Psoas muscle (tissue), 8 donors: ENCODE results near the gene FBXO17. TPM values are rescaled to one million over a fixed set of nuclear protein-coding genes. Genes with fewer than 3 reads are reported as not detected.

Experiments
- ATAC-seq, 4 donors: fragments of 200-7000 bp; cut with Tn5 transposase; one replicate each; pipeline ENCODE4 v1.9.1; 2020; ENCODE audit warnings: moderate library complexity in 3 of 4, mild to moderate bottlenecking in 2 of 4
- DNase-seq, 2 donors: peaks; one replicate each; pipeline ENCODE4 v3.0.0-alpha.2; 2020
- H3K27ac ChIP-seq: fragments of 200-600 bp; one replicate; pipeline ENCODE4 v1.8.0; 2022
- H3K27me3 ChIP-seq, 3 donors: fragments of 200-600 bp in 1 of 3; one replicate each; pipeline versions ENCODE4 v1.6.1 to v1.8.0; 2013 to 2022; ENCODE audit warnings: low read length in 2 of 3, mild to moderate bottlenecking in 2 of 3, moderate library complexity in 1 of 3; ENCODE audit not compliant: insufficient read depth in 3 of 3
- H3K36me3 ChIP-seq, 2 donors: fragments of 200-600 bp in 1 of 2; one replicate each; pipeline versions ENCODE4 v1.6.1 to v1.8.0; 2013 to 2022; ENCODE audit warnings: low read depth in 1 of 2, mild to moderate bottlenecking in 1 of 2, moderate library complexity in 1 of 2; ENCODE audit not compliant: insufficient read depth in 1 of 2
- H3K4me1 ChIP-seq: fragments of 200-600 bp; one replicate; pipeline ENCODE4 v1.8.0; 2022
- H3K4me3 ChIP-seq: fragments of 200-600 bp; one replicate; pipeline ENCODE4 v1.8.0; 2022; ENCODE audit warnings: mild to moderate bottlenecking
- H3K9me3 ChIP-seq: fragments of 200-600 bp; one replicate; pipeline ENCODE4 v1.8.0; 2022
- CTCF ChIP-seq: fragments of 200-600 bp; IDR thresholded peaks from one replicate; pipeline ENCODE4 v1.8.0; 2022; ENCODE audit warnings: antibody characterized with exemption
- WGBS, 3 donors: extraction: QIAGEN DNeasy Blood & Tissue Kit; methylation state at CpG; one replicate each; pipeline versions ENCODE4 v1.1.6 to v1.1.7; 2013; 5-methylcytosine and 5-hydroxymethylcytosine counted together
- intact Hi-C, 2 donors: fragments of 100-400 bp; cut with DNase I; formaldehyde crosslinking; loops; one replicate each; pipeline versions ENCODE4 v1.11.0 to v1.14.2; 2022
- polyA plus RNA-seq, 3 donors: library from polyadenylated mRNA; stranded (reverse); fragments of 200-250 nt; gene quantifications; one replicate each; pipeline ENCODE4 v1.2.3, GENCODE V29; 2013
- total RNA-seq, 4 donors: library from RNA; stranded (reverse); fragmentation: NEBNext Ultra II Directional in 2 of 4; extraction: Animal tissue kit (Norgen Biotek cat#: 25700) in 2 of 4; gene quantifications; one replicate each; pipeline versions ENCODE4 v1.2.1 to v1.2.4, GENCODE V29; 2021 to 2023
- donor health status: healthy with polysubstance abuse.
- donor health status: DM: no; HTN: no; CAD: no; lungs with moderate emphysema.
- donor health status: Bipolar disorder and iron deficiency.
- donor health status: healthy.
- donor health status: DM: yes; HTN: yes; CAD: no.
- donor health status: DM: no; HTN: no; CAD: no.
- donor health status: DM: no; HTN: no; CAD: no.
- donor health status: DM: yes; HTN: yes; CAD: no.

FBXO17 gene
- total and polyA plus RNA-seq, 7 donors, result 1.6 to 4.3 (median 2.2) TPM

DNA sequence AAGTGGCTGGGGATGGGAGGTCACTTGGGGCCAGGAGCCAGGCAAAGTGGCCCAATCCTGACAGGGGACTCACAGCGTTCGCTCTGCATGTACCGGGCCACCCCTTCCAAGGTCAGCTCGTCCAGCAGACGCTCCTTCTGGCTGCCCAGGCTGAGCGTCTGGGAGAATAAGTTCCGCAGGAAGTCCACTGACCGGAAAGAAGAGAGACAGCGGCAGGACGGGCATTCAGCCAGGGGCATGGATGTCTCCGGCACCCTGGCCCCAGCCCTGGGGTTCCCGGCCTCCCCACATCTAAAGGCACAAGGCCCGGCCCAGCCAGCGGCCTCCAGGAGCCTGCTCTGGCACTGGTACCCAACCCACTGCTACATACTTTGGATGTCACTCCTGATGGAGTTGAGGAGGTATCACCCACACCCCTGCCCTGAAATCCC is 82.2 kb downstream of the FBXO17 start:
- Histone ChIP-seq H3K4me3 (no peak overlapping the region), H3K9me3 (no peaks in the 10 kb centered on the region), H3K36me3 (peaks cover 0 to 50% of the 10 kb centered on the region in 2 donors), H3K4me1 (peaks cover 72% of the 10 kb centered on the region), H3K27ac (peak overlapping the region; percentile 80), H3K27me3 (no peaks in the 10 kb centered on the region)
- ATAC-seq (peak in 3 of 4 donors; percentile 24 to 40 (median 27)), DNase-seq (peak in 1 of 2 donors; percentile 51)
- intact Hi-C loops, result loop anchor here in 1 of 2 donors (5.0 kb wide), 1 partner anchor 41 kb away; no protein-coding TSS in a partner anchor
- 17 to 38% (median 25%) methylated on average over 14 of the region's 14 CpGs for WGBS, 3 donors
- TF ChIP-seq CTCF, result no peak

GRCh38 chr19:38892841-38893240 is 82.7 kb downstream of the FBXO17 start:
- Histone ChIP-seq H3K4me3 (no peak overlapping the region), H3K4me1 (peaks cover 68% of the 10 kb centered on the region), H3K36me3 (peaks cover 0 to 55% of the 10 kb centered on the region in 2 donors), H3K9me3 (no peaks in the 10 kb centered on the region), H3K27me3 (no peaks in the 10 kb centered on the region), H3K27ac (peak overlapping the region; percentile 80)
- DNase-seq (no peak), ATAC-seq (no peak)
- intact Hi-C loops, result loop anchor here in 1 of 2 donors (5.0 kb wide), 1 partner anchor 41 kb away; no protein-coding TSS in a partner anchor
- WGBS, 3 donors, result 57 to 72% (median 57%) methylated on average over 5 of the region's 5 CpGs
- no peak for TF ChIP-seq CTCF

DNA sequence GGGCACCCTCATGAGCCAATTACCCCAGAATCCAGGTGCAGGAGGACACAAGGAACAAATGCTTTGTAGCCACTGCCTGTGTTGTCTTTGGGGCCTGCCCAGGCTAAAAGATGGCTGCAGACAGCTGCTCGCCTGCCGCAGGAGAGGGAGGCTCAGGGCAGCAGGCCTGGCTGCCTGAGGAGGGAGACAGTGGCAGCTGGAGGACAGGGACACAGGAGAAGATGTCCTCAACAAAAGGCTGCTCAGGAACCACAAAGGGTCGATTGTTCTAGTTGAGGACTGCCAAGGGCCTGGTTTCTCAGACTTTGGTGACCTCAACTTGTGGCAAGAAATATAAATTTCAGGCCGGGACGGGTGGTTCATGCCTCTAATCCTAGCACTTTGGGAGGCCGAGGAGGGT is 83.8 kb downstream of the FBXO17 start:
- Histone ChIP-seq H3K4me1 (peaks cover 57% of the 10 kb centered on the region), H3K36me3 (peaks cover 0 to 65% of the 10 kb centered on the region in 2 donors), H3K4me3 (no peak overlapping the region), H3K9me3 (no peaks in the 10 kb centered on the region), H3K27ac (peak overlapping the region; percentile 80), H3K27me3 (no peaks in the 10 kb centered on the region)
- TF ChIP-seq CTCF, result no peak
- intact Hi-C loops, result loop anchor here in 1 of 2 donors (5.0 kb wide), 1 partner anchor 39 kb away; no protein-coding TSS in a partner anchor
- DNase-seq, result no peak
- WGBS, 3 donors, result 48 to 70% (median 63%) methylated on average over 6 of the region's 6 CpGs
- no peak for ATAC-seq

Other genes with a start within 250 kb of the FBXO17 start
- gene CAPN12, start 231.3 kb downstream of the FBXO17 start, total RNA-seq, result under 1 TPM; 0.32 to 0.64 (median 0.52) TPM
- gene CAPN12, start 231.3 kb downstream of the FBXO17 start, polyA plus RNA-seq, result under 1 TPM; 0.27 to 0.35 (median 0.34) TPM
- gene LGALS7, start 202.2 kb downstream of the FBXO17 start, total RNA-seq, result not detected
- gene LGALS7, start 202.2 kb downstream of the FBXO17 start, polyA plus RNA-seq, result not detected
- not detected for gene LGALS7B, start 186.5 kb downstream of the FBXO17 start, total RNA-seq
- under 1 TPM in 1 of 3 donors, not detected in 2; 0.91 TPM for gene LGALS7B, start 186.5 kb downstream of the FBXO17 start, polyA plus RNA-seq
- gene LGALS4, start 162.8 kb downstream of the FBXO17 start, total RNA-seq, result 1 to 10 TPM in 2 of 4 donors, under 1 TPM in 2; 0.62 to 2.0 (median 0.98) TPM
- under 1 TPM; 0.31 to 0.77 (median 0.53) TPM for gene LGALS4, start 162.8 kb downstream of the FBXO17 start, polyA plus RNA-seq
- 100 to 1,000 TPM; 279 to 572 (median 404) TPM for gene ECH1, start 143.9 kb downstream of the FBXO17 start, total RNA-seq
- 100 to 1,000 TPM; 512 to 649 (median 601) TPM for gene ECH1, start 143.9 kb downstream of the FBXO17 start, polyA plus RNA-seq
- gene HNRNPL, start 125.8 kb downstream of the FBXO17 start, total RNA-seq, result 100 to 1,000 TPM; 151 to 229 (median 198) TPM
- 100 to 1,000 TPM; 109 to 215 (median 191) TPM for gene HNRNPL, start 125.8 kb downstream of the FBXO17 start, polyA plus RNA-seq
- 1 to 10 TPM; 1.5 to 4.8 (median 2.2) TPM for gene RINL, start 97.5 kb downstream of the FBXO17 start, total RNA-seq
- 1 to 10 TPM; 2.2 to 3.4 (median 2.2) TPM for gene RINL, start 97.5 kb downstream of the FBXO17 start, polyA plus RNA-seq
- 100 to 1,000 TPM; 133 to 180 (median 147) TPM for gene SIRT2, start 76.1 kb downstream of the FBXO17 start, total RNA-seq
- 100 to 1,000 TPM; 140 to 260 (median 204) TPM for gene SIRT2, start 76.1 kb downstream of the FBXO17 start, polyA plus RNA-seq
- gene NFKBIB, start 75.8 kb downstream of the FBXO17 start, total RNA-seq, result 10 to 100 TPM; 21.9 to 41.0 (median 26.6) TPM
- 100 to 1,000 TPM in 1 of 3 donors, 10 to 100 TPM in 2; 45.5 to 109 (median 50.7) TPM for gene NFKBIB, start 75.8 kb downstream of the FBXO17 start, polyA plus RNA-seq
- gene CCER2, start 63.6 kb downstream of the FBXO17 start, total RNA-seq, result 1 to 10 TPM in 2 of 4 donors, under 1 TPM in 1, not detected in 1; 0.25 to 1.1 (median 1.0) TPM
- gene CCER2, start 63.6 kb downstream of the FBXO17 start, polyA plus RNA-seq, result under 1 TPM; 0.14 to 0.77 (median 0.21) TPM
- 10 to 100 TPM; 15.1 to 17.8 (median 16.8) TPM for gene SARS2, start 45.0 kb downstream of the FBXO17 start, total RNA-seq
- 10 to 100 TPM; 13.3 to 19.8 (median 17.0) TPM for gene SARS2, start 45.0 kb downstream of the FBXO17 start, polyA plus RNA-seq
- 10 to 100 TPM; 33.8 to 70.6 (median 42.4) TPM for gene MRPS12, start 44.8 kb downstream of the FBXO17 start, total RNA-seq
- gene MRPS12, start 44.8 kb downstream of the FBXO17 start, polyA plus RNA-seq, result 100 to 1,000 TPM in 1 of 3 donors, 10 to 100 TPM in 2; 70.5 to 175 (median 71.4) TPM
- gene FBXO27, start 56.8 kb upstream of the FBXO17 start, total RNA-seq, result 10 to 100 TPM in 1 of 4 donors, 1 to 10 TPM in 1, under 1 TPM in 2; 0.42 to 10.7 (median 0.99) TPM
- gene FBXO27, start 56.8 kb upstream of the FBXO17 start, polyA plus RNA-seq, result under 1 TPM; 0.03 to 0.77 (median 0.14) TPM
- not detected for gene ACP7, start 108.6 kb upstream of the FBXO17 start, total RNA-seq
- gene ACP7, start 108.6 kb upstream of the FBXO17 start, polyA plus RNA-seq, result under 1 TPM in 1 of 3 donors, not detected in 2; 0.07 TPM
- gene PAK4, start 150.0 kb upstream of the FBXO17 start, total RNA-seq, result 10 to 100 TPM; 10.6 to 17.3 (median 11.6) TPM
- gene PAK4, start 150.0 kb upstream of the FBXO17 start, polyA plus RNA-seq, result 10 to 100 TPM in 2 of 3 donors, 1 to 10 TPM in 1; 7.2 to 22.0 (median 16.5) TPM
- gene NCCRP1, start 221.2 kb upstream of the FBXO17 start, total RNA-seq, result under 1 TPM in 1 of 4 donors, not detected in 3; 0.13 TPM
- under 1 TPM in 1 of 3 donors, not detected in 2; 0.13 TPM for gene NCCRP1, start 221.2 kb upstream of the FBXO17 start, polyA plus RNA-seq
- 1 to 10 TPM in 1 of 4 donors, not detected in 3; 1.3 TPM for gene SYCN, start 228.5 kb upstream of the FBXO17 start, total RNA-seq
- gene SYCN, start 228.5 kb upstream of the FBXO17 start, polyA plus RNA-seq, result not detected